ENCODE results near the gene MAP1LC3B2.

The MAP1LC3B2 gene

DNA sequence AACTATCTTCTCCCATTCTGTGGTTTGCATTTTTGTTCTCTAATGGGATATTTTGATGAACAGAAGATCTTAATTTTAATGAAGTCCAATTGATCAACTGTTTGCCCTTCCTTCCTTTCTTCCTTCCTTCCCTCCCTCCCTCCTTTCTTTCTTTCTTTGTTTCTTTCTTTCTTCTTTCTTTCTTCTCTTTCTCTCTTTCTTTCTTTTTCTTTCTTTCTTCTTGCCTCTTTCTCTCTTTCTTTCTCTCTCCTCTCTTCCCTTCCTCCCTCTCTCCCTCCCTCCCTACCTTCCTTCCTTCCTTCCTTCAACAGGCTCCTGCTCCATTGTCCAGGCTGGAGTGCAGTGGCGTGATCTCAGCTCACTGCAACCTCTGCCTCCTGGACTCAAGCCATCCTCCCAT is 18.9 kb downstream of the MAP1LC3B2 start:
- TF ChIP-seq TAF1 (IDR thresholded peaks at IDR 0.05; ENCODE audit: borderline replicate concordance, insufficient read depth, low read length) = no peak
- TF ChIP-seq REST (IDR thresholded peaks at IDR 0.05; ENCODE audit: insufficient read depth in 1 of 2, low read depth in 2 of 2, low read length in 2 of 2) = no peak
- no peak for TF ChIP-seq SIN3A (IDR thresholded peaks at IDR 0.05; ENCODE audit: borderline replicate concordance, insufficient read depth, low read length)
- no peak for TF ChIP-seq FOXP2 (optimal IDR thresholded peaks at IDR 0.05; ENCODE audit: borderline replicate concordance, extremely low read depth, extremely low read length, insufficient read depth)
- no peak for TF ChIP-seq POLR2AphosphoS5 (IDR thresholded peaks at IDR 0.05; ENCODE audit: low read depth, low read length)

- TF ChIP-seq SIN3A (IDR thresholded peaks at IDR 0.05; ENCODE audit: borderline replicate concordance, insufficient read depth, low read length) (no peak), FOXP2 (optimal IDR thresholded peaks at IDR 0.05; ENCODE audit: borderline replicate concordance, extremely low read depth, extremely low read length, insufficient read depth) (no peak), POLR2AphosphoS5 (IDR thresholded peaks at IDR 0.05; ENCODE audit: low read depth, low read length) (no peak), REST (IDR thresholded peaks at IDR 0.05; ENCODE audit: insufficient read depth in 1 of 2, low read depth in 2 of 2, low read length in 2 of 2) (no peak), TAF1 (IDR thresholded peaks at IDR 0.05; ENCODE audit: borderline replicate concordance, insufficient read depth, low read length) (no peak)
Observed at GRCh38 chr12:116582610-116583009, 23.4 kb downstream of the MAP1LC3B2 start.

GRCh38 chr12:116583129-116583694 is 24.0 kb downstream of the MAP1LC3B2 start:
- TF ChIP-seq SIN3A (IDR thresholded peaks at IDR 0.05; ENCODE audit: borderline replicate concordance, insufficient read depth, low read length) (no peak), REST (IDR thresholded peaks at IDR 0.05; ENCODE audit: insufficient read depth in 1 of 2, low read depth in 2 of 2, low read length in 2 of 2) (no peak), FOXP2 (optimal IDR thresholded peaks at IDR 0.05; ENCODE audit: borderline replicate concordance, extremely low read depth, extremely low read length, insufficient read depth) (no peak), POLR2AphosphoS5 (IDR thresholded peaks at IDR 0.05; ENCODE audit: low read depth, low read length) (no peak), TAF1 (IDR thresholded peaks at IDR 0.05; ENCODE audit: borderline replicate concordance, insufficient read depth, low read length) (no peak)

GRCh38 chr12:116587270-116587669 is 28.1 kb downstream of the MAP1LC3B2 start:
- TF ChIP-seq REST (IDR thresholded peaks at IDR 0.05; ENCODE audit: insufficient read depth in 1 of 2, low read depth in 2 of 2, low read length in 2 of 2) = no peak

DNA sequence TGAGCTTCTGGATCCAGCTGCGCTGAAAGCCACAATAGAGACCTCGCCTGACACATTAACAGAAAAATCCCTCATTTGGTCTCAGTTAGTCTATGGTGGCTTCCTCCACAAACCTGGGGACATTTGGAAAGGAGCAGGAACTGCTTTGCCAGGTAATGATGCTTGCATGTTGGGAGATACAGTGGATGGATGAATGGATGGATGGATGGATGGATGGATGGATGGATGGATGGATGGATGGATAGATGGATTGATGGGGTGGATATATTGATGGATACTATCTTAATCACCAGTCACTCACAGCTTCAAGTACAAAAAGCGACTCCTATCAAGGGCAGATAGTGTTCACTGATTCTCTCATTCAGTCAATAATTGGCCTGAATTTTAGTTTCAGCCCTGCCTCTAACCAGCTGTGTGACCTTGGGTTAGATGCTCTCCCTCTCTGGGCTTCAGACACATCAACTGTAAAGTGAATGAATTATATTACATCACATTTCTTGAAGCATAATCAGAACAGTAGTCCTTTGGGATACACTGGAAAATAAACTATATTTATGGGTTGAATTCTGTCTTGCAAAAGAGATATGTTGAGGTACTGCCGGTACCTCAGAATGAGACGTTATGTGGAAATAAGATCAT is 29.3 kb downstream of the MAP1LC3B2 start:
- TF ChIP-seq FOXP2 (optimal IDR thresholded peaks at IDR 0.05; ENCODE audit: borderline replicate concordance, extremely low read depth, extremely low read length, insufficient read depth) (no peak), REST (IDR thresholded peaks at IDR 0.05; ENCODE audit: insufficient read depth in 1 of 2, low read depth in 2 of 2, low read length in 2 of 2) (no peak), TAF1 (IDR thresholded peaks at IDR 0.05; ENCODE audit: borderline replicate concordance, insufficient read depth, low read length) (no peak), SIN3A (IDR thresholded peaks at IDR 0.05; ENCODE audit: borderline replicate concordance, insufficient read depth, low read length) (no peak), POLR2AphosphoS5 (IDR thresholded peaks at IDR 0.05; ENCODE audit: low read depth, low read length) (no peak)
